A549 (cell line): ENCODE data around the gene DYSF. TPM values are rescaled to one million over a fixed set of nuclear protein-coding genes. Genes with fewer than 3 reads are reported as not detected.

Experiments
- ATAC-seq, 2 experiments: fragments of 200-7000 bp in 1 of 2; fragments of >200 bp in 1 of 2; cut with Nextera tagmentation in 1 of 2; cut with Tn5 transposase in 1 of 2; 3 replicates each; pipeline versions ENCODE4 v1.8.0 to v1.9.1; 2018 to 2020; ENCODE audit warnings: mild to moderate bottlenecking in 1 of 2, moderate library complexity in 1 of 2
- CTCF ChIA-PET: fragments of 300-600 bp; sonication (Branson Sonifier 250); formaldehyde crosslinking; extraction: SDS; loops from one replicate; lab custom pipeline; 2021; ENCODE audit warnings: antibody characterized with exemption, inconsistent platforms; lab: Yijun Ruan, JAX
- POLR2A ChIA-PET: fragments of 350-600 bp; formaldehyde crosslinking; extraction: SDS; loops from one replicate; lab custom pipeline; 2021; ENCODE audit warnings: antibody characterized with exemption, inconsistent platforms; lab: Yijun Ruan, JAX
- DNase-seq, 2 experiments: peaks; one replicate each; pipeline versions ENCODE4 v3.0.0 to v3.0.0-alpha.2; 2011 to 2016; ENCODE audit warnings: low read depth in 1 of 2, low spot score in 1 of 2
- FAIRE-seq: peaks from 2 replicates; lab custom pipeline; 2011; peaks lifted over from hg19 to GRCh38; lab: Jason Lieb, UNC
- H3K27ac ChIP-seq, 2 experiments: fragments of >200 bp; sonication (Bioruptor Twin); formaldehyde crosslinking; 3 replicates each; pipeline ENCODE4 v1.5.1; 2016 to 2017
- H3K4me1 ChIP-seq: fragments of >200 bp; sonication (Bioruptor Twin); formaldehyde crosslinking; 3 replicates; pipeline ENCODE4 v1.6.1; 2016
- H3K4me2 ChIP-seq: fragments of >200 bp; sonication (Bioruptor Twin); formaldehyde crosslinking; 3 replicates; pipeline ENCODE4 v1.6.1; 2016
- H3K4me3 ChIP-seq: fragments of >200 bp; sonication (Bioruptor Twin); formaldehyde crosslinking; 3 replicates; pipeline ENCODE4 v1.5.1; 2016
- H3K9me3 ChIP-seq: fragments of >200 bp; sonication (Bioruptor Twin); formaldehyde crosslinking; 3 replicates; pipeline ENCODE4 v1.6.1; 2016
- ATOH8 ChIP-seq: fragments of 250-450 bp; sonication (Bioruptor Pico); IDR thresholded peaks from 2 replicates; pipeline ENCODE4 v1.5.0; 2020; ENCODE audit warnings: low read depth, mild to moderate bottlenecking, moderate library complexity
- CBX2 ChIP-seq: fragments of 200-600 bp; sonication (generic); IDR thresholded peaks from 2 replicates; pipeline ENCODE4 v1.6.1; 2016; ENCODE audit warnings: low read depth, mild to moderate bottlenecking, borderline replicate concordance
- CEBPB ChIP-seq, 2 experiments: fragments of >200 bp in 1 of 2; sonication (Bioruptor Twin) in 1 of 2; formaldehyde crosslinking in 1 of 2; IDR thresholded peaks; 2 replicates each; pipeline ENCODE4 v1.6.1; 2012 to 2016
- CHD2 ChIP-seq: fragments of 150-350 bp; IDR thresholded peaks from 2 replicates; pipeline ENCODE4 v1.6.1; 2014; ENCODE audit warnings: low read length; ENCODE audit not compliant: partially characterized antibody
- CHD4 ChIP-seq: fragments of 200-600 bp; sonication (generic); IDR thresholded peaks from 2 replicates; pipeline ENCODE4 v1.6.1; 2016; ENCODE audit warnings: antibody characterized with exemption, mild to moderate bottlenecking, borderline replicate concordance
- E2F6 ChIP-seq: IDR thresholded peaks from 2 replicates; pipeline ENCODE4 v1.6.1; 2012; ENCODE audit warnings: low read depth, borderline replicate concordance
- EHMT2 ChIP-seq: fragments of 200-600 bp; sonication (generic); IDR thresholded peaks from 2 replicates; pipeline ENCODE4 v1.6.1; 2016; ENCODE audit warnings: antibody characterized with exemption, low read depth, mild to moderate bottlenecking, moderate library complexity
- FOXS1 ChIP-seq: fragments of 250-450 bp; sonication (Bioruptor Pico); IDR thresholded peaks from 2 replicates; pipeline ENCODE4 v1.5.0; 2020; ENCODE audit warnings: mild to moderate bottlenecking, moderate library complexity
- HOXB13 ChIP-seq: fragments of 250-450 bp; sonication (Bioruptor Pico); IDR thresholded peaks from 2 replicates; pipeline ENCODE4 v1.5.0; 2020; ENCODE audit warnings: low read depth, mild to moderate bottlenecking, moderate library complexity
- HOXB5 ChIP-seq: fragments of 250-450 bp; sonication (Bioruptor Pico); IDR thresholded peaks from 2 replicates; pipeline ENCODE4 v1.5.0; 2020; ENCODE audit warnings: mild to moderate bottlenecking, moderate library complexity
- KDM5A ChIP-seq: fragments of 200-600 bp; sonication (generic); IDR thresholded peaks from 2 replicates; pipeline ENCODE4 v1.6.1; 2016; ENCODE audit warnings: antibody characterized with exemption, mild to moderate bottlenecking
- MAFK ChIP-seq: fragments of 450-650 bp; IDR thresholded peaks from 2 replicates; pipeline ENCODE4 v1.6.1; 2014; ENCODE audit not compliant: partially characterized antibody
- MAZ ChIP-seq: fragments of 150-350 bp; IDR thresholded peaks from 2 replicates; pipeline ENCODE4 v1.6.1; 2014; ENCODE audit warnings: antibody characterized with exemption, low read depth, low read length, borderline replicate concordance
- MYC ChIP-seq: IDR thresholded peaks from 2 replicates; pipeline ENCODE4 v1.6.1; 2012; ENCODE audit warnings: mild to moderate bottlenecking, inconsistent platforms, low read length, improper control_type of control experiment, borderline replicate concordance
- NFE2L2 ChIP-seq: fragments of 150-350 bp; conservative IDR thresholded peaks from 2 replicates; pipeline ENCODE4 v1.6.1; 2014; ENCODE audit warnings: low read length
- NPAS2 ChIP-seq: fragments of 250-450 bp; sonication (Bioruptor Pico); IDR thresholded peaks from 2 replicates; pipeline ENCODE4 v1.8.0; 2022; ENCODE audit warnings: mild to moderate bottlenecking, moderate library complexity, borderline replicate concordance
- NR3C1 ChIP-seq: fragments of >200 bp; sonication (Bioruptor Twin); formaldehyde crosslinking; IDR thresholded peaks from 3 replicates; pipeline ENCODE4 v1.6.1; 2017
- POLR2AphosphoS2 ChIP-seq: conservative IDR thresholded peaks from 2 replicates; pipeline ENCODE4 v1.6.1; 2012; ENCODE audit warnings: low read length, improper control_type of control experiment, inconsistent platforms
- RAD21 ChIP-seq, 2 experiments: fragments of >200 bp in 1 of 2; sonication (Bioruptor Twin) in 1 of 2; formaldehyde crosslinking in 1 of 2; IDR thresholded peaks in 1 of 2; conservative IDR thresholded peaks in 1 of 2; 2 replicates in 1 of 2; 3 replicates in 1 of 2; pipeline ENCODE4 v1.6.1; 2012 to 2018; ENCODE audit warnings: inconsistent platforms in 1 of 2
- RCOR1 ChIP-seq: fragments of 150-350 bp; IDR thresholded peaks from 2 replicates; pipeline ENCODE4 v1.6.1; 2014; ENCODE audit warnings: antibody characterized with exemption, low read length, low read depth
- TFCP2L1 ChIP-seq: fragments of 250-450 bp; sonication (Bioruptor Pico); IDR thresholded peaks from 2 replicates; pipeline ENCODE4 v1.5.0; 2021; ENCODE audit warnings: mild to moderate bottlenecking
- ZC3H11A ChIP-seq: fragments of 450-650 bp; IDR thresholded peaks from 2 replicates; pipeline ENCODE4 v1.6.1; 2014; ENCODE audit warnings: antibody characterized with exemption, mild to moderate bottlenecking
- ZSCAN20 ChIP-seq: fragments of 250-450 bp; sonication (Bioruptor Pico); IDR thresholded peaks from 2 replicates; pipeline ENCODE4 v1.8.0; 2022; ENCODE audit warnings: mild to moderate bottlenecking, moderate library complexity
- WGBS: methylation state at CpG from one replicate; pipeline ENCODE4 v1.1.6; 2017; ENCODE audit errors: missing lambda C conversion rate; 5-methylcytosine and 5-hydroxymethylcytosine counted together
- polyA plus RNA-seq, 4 experiments: library from polyadenylated mRNA; depleted of rRNA in 3 of 4; stranded (reverse); fragments of >200 nt; fragmentation: RNase III in 1 of 4; extraction: RNeasy Plus Mini Kit Qiagen cat#74134 plus additional on column Dnase treatment in 1 of 4; gene quantifications; 2 replicates in 3 of 4; 3 replicates in 1 of 4; pipeline ENCODE4 v1.2.3, GENCODE V29; 2011 to 2017
- TF ChIP-seq, protein P1 (sequence below): fragments of 150-350 bp; IDR thresholded peaks from 2 replicates; pipeline ENCODE4 v1.6.1; 2014; ENCODE audit warnings: low read depth, mild to moderate bottlenecking, low read length
- TF ChIP-seq, protein P2 (sequence below): fragments of >200 bp; sonication (Bioruptor Twin); formaldehyde crosslinking; IDR thresholded peaks from 2 replicates; pipeline ENCODE4 v1.6.1; 2016
- TF ChIP-seq, protein P3 (sequence below): IDR thresholded peaks from 2 replicates; pipeline ENCODE4 v1.6.1; 2012

Gene DYSF
- polyA plus RNA-seq, 2 of the 4 experiments (the other 2 are of a cell fraction) = 0.36 to 0.98 TPM

DNA sequence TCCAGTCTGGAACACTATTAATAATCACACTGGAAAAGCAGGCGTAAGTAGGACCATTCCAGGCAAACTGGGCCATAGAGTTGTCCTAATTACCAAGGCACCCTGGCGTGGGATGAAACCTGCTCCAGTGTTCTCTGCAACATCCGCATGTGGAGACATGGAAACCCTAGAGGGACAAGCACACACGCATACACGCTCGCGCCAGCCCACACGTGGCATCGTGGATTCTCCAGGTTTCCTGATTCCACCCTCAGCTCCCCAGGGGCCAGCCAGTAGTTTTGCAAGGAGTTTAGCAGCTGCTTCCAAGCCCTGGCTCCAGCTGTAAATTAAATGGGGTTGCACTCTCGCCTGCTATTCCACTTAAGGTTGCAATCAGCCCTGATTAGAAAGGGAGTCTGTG, 127.7 kb downstream of the DYSF start:
- ChIA-PET CTCF (interaction anchor here (1.1 to 2.5 kb wide), 3 partner anchors 24 to 569 kb away, joined by 4 to 8 read pairs (median 5); no protein-coding TSS in a partner anchor), POLR2A (no interaction called here)
- Histone ChIP-seq H3K4me3 (no peak overlapping the region), H3K4me1 (no peaks in the 10 kb centered on the region), H3K9me3 (no peaks in the 10 kb centered on the region), H3K4me2 (no peak overlapping the region), H3K27ac (no peak overlapping the region)
- DNase-seq = no peak
- no peak for TF ChIP-seq KDM5A
- TF ChIP-seq, protein P1, sequence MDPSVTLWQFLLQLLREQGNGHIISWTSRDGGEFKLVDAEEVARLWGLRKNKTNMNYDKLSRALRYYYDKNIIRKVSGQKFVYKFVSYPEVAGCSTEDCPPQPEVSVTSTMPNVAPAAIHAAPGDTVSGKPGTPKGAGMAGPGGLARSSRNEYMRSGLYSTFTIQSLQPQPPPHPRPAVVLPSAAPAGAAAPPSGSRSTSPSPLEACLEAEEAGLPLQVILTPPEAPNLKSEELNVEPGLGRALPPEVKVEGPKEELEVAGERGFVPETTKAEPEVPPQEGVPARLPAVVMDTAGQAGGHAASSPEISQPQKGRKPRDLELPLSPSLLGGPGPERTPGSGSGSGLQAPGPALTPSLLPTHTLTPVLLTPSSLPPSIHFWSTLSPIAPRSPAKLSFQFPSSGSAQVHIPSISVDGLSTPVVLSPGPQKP = no peak
- TF ChIP-seq RAD21 (conservative IDR thresholded peaks at IDR 0.05 in 1 of 2, IDR thresholded peaks at IDR 0.05 in 1 of 2) = no peak
- no peak for TF ChIP-seq ZC3H11A
- no peak for TF ChIP-seq E2F6
- TF ChIP-seq ATOH8 (CRISPR knock-in tag) = no peak
- no peak for TF ChIP-seq NR3C1
- TF ChIP-seq MAFK = no peak
- no peak for TF ChIP-seq EHMT2
- no peak for TF ChIP-seq ZSCAN20 (CRISPR knock-in tag)
- TF ChIP-seq CBX2 = no peak
- TF ChIP-seq CEBPB (IDR thresholded peaks at IDR 0.05) = no peak
- no peak for TF ChIP-seq MYC
- TF ChIP-seq CHD2 = no peak
- FAIRE-seq = no peak
- WGBS = 83% methylated on average over 10 of the region's 10 CpGs
- no peak for ATAC-seq

- Histone ChIP-seq H3K4me3 (no peak overlapping the region), H3K4me1 (no peaks in the 10 kb centered on the region), H3K27ac (no peak overlapping the region), H3K9me3 (no peaks in the 10 kb centered on the region), H3K4me2 (no peak overlapping the region)
- ChIA-PET CTCF (interaction anchor here (1.4 to 2.2 kb wide), 2 partner anchors 10 to 38 kb away, joined by 3 to 7 read pairs; no protein-coding TSS in a partner anchor), POLR2A (no interaction called here)
- DNase-seq (no peak), ATAC-seq (no peak), FAIRE-seq (no peak)
- 60% methylated on average over 7 of the region's 7 CpGs for WGBS
- TF ChIP-seq NFE2L2 (no peak), TFCP2L1 (CRISPR knock-in tag) (no peak), POLR2AphosphoS2 (no peak), NPAS2 (CRISPR knock-in tag) (no peak), ATOH8 (CRISPR knock-in tag) (no peak), HOXB13 (CRISPR knock-in tag) (no peak), MAZ (no peak), RCOR1 (no peak), FOXS1 (CRISPR knock-in tag) (no peak), HOXB5 (CRISPR knock-in tag) (no peak), CHD4 (no peak), RAD21 (conservative IDR thresholded peaks at IDR 0.05 in 1 of 2, IDR thresholded peaks at IDR 0.05 in 1 of 2) (no peak)
- TF ChIP-seq, protein P1 = no peak
- TF ChIP-seq, protein P2, sequence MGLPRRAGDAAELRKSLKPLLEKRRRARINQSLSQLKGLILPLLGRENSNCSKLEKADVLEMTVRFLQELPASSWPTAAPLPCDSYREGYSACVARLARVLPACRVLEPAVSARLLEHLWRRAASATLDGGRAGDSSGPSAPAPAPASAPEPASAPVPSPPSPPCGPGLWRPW = no peak
- TF ChIP-seq, protein P3, sequence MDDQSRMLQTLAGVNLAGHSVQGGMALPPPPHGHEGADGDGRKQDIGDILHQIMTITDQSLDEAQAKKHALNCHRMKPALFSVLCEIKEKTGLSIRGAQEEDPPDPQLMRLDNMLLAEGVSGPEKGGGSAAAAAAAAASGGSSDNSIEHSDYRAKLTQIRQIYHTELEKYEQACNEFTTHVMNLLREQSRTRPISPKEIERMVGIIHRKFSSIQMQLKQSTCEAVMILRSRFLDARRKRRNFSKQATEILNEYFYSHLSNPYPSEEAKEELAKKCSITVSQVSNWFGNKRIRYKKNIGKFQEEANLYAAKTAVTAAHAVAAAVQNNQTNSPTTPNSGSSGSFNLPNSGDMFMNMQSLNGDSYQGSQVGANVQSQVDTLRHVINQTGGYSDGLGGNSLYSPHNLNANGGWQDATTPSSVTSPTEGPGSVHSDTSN = no peak
- TF ChIP-seq, all 56 proteins: peak for 0
Observed at GRCh38 chr2:71583876-71584275, 130.5 kb downstream of the DYSF start.
